WTC11 (cell line): Measurements from ENCODE around the gene UBE2F. TPM values are rescaled to one million over a fixed set of nuclear protein-coding genes. Genes with fewer than 3 reads are reported as not detected.

Source experiments
- ATAC-seq: fragments of 200-7000 bp; cut with Tn5 transposase; 2 replicates; pipeline ENCODE4 v1.10.0; 2021; ENCODE audit warnings: mild to moderate bottlenecking, moderate library complexity
- CTCF ChIA-PET: fragments of 300-600 bp; sonication (Branson Sonifier 250); formaldehyde crosslinking; loops from one replicate; lab custom pipeline; 2021; ENCODE audit warnings: antibody characterized with exemption; lab: Charles Lee
- POLR2A ChIA-PET: fragments of 350-600 bp; sonication (Branson Sonifier 250); formaldehyde crosslinking; loops from one replicate; lab custom pipeline; 2021; ENCODE audit warnings: antibody characterized with exemption; lab: Charles Lee
- DNase-seq: peaks from one replicate; pipeline ENCODE4 v3.0.0; 2021; ENCODE audit warnings: low spot score
- H3K27ac Mint-ChIP-seq: 2 replicates; pipeline ENCODE4 v1.8.0; 2021; ENCODE audit warnings: mixed read lengths
- H3K27me3 Mint-ChIP-seq: 2 replicates; pipeline ENCODE4 v1.8.0; 2021; ENCODE audit warnings: low read depth, mild to moderate bottlenecking, moderate library complexity, mixed read lengths
- H3K36me3 Mint-ChIP-seq: 2 replicates; pipeline ENCODE4 v1.8.0; 2021; ENCODE audit warnings: mixed read lengths
- H3K4me1 Mint-ChIP-seq: 2 replicates; pipeline ENCODE4 v1.8.0; 2022; ENCODE audit warnings: mixed read lengths
- H3K4me3 Mint-ChIP-seq: 2 replicates; pipeline ENCODE4 v1.8.0; 2021; ENCODE audit warnings: mild to moderate bottlenecking, moderate library complexity, mixed read lengths
- H3K9me3 Mint-ChIP-seq: 2 replicates; pipeline ENCODE4 v1.8.0; 2021; ENCODE audit warnings: mixed read lengths
- ELF4 ChIP-seq: sonication (generic); formaldehyde crosslinking; IDR thresholded peaks from 2 replicates; pipeline ENCODE4 v1.8.1; 2022; ENCODE audit warnings: low read depth, mild to moderate bottlenecking, moderate library complexity, missing genetic modification reagents
- ETV6 ChIP-seq: sonication (generic); formaldehyde crosslinking; IDR thresholded peaks from 2 replicates; pipeline ENCODE4 v1.8.1; 2022; ENCODE audit warnings: mild to moderate bottlenecking, missing genetic modification reagents
- KAT7 ChIP-seq: sonication (generic); formaldehyde crosslinking; IDR thresholded peaks from 2 replicates; pipeline ENCODE4 v1.8.1; 2023; ENCODE audit warnings: missing genetic modification reagents, mild to moderate bottlenecking, borderline replicate concordance
- NR3C1 ChIP-seq: sonication (generic); formaldehyde crosslinking; conservative IDR thresholded peaks from 2 replicates; pipeline ENCODE4 v1.8.1; 2023; ENCODE audit warnings: low read depth, mild to moderate bottlenecking, missing genetic modification reagents
- SMAD3 ChIP-seq: sonication (generic); formaldehyde crosslinking; IDR thresholded peaks from 2 replicates; pipeline ENCODE4 v1.8.0; 2022; ENCODE audit warnings: missing genetic modification reagents, mild to moderate bottlenecking, borderline replicate concordance
- ZNF423 ChIP-seq: fragments of 250-450 bp; sonication (Bioruptor Pico); IDR thresholded peaks from 2 replicates; pipeline ENCODE4 v2.1.2; 2022; ENCODE audit warnings: mild to moderate bottlenecking, moderate library complexity
- total RNA-seq: library from RNA; stranded (reverse); gene quantifications from 3 replicates; pipeline ENCODE4 v1.2.3, GENCODE V29; 2021
- TF ChIP-seq, protein P1 (sequence below): sonication (generic); formaldehyde crosslinking; IDR thresholded peaks from 2 replicates; pipeline ENCODE4 v1.8.1; 2023; ENCODE audit warnings: mild to moderate bottlenecking, missing genetic modification reagents, borderline replicate concordance
- TF ChIP-seq, protein P2 (sequence below): fragments of 250-450 bp; sonication (Bioruptor Pico); IDR thresholded peaks from 2 replicates; pipeline ENCODE4 v1.9.0; 2021; ENCODE audit warnings: moderate library complexity, mild to moderate bottlenecking, inconsistent platforms, borderline replicate concordance
- TF ChIP-seq, protein P3 (sequence below): sonication (generic); formaldehyde crosslinking; IDR thresholded peaks from 2 replicates; pipeline ENCODE4 v1.8.1; 2022; ENCODE audit warnings: low read depth, mild to moderate bottlenecking, moderate library complexity, missing genetic modification reagents, borderline replicate concordance
- TF ChIP-seq, protein P4 (sequence below): fragments of 250-450 bp; sonication (Bioruptor Pico); IDR thresholded peaks from 2 replicates; pipeline ENCODE4 v1.9.0; 2021; ENCODE audit warnings: mild to moderate bottlenecking, borderline replicate concordance
- TF ChIP-seq, protein P5 (sequence below): sonication (generic); formaldehyde crosslinking; IDR thresholded peaks from 2 replicates; pipeline ENCODE4 v1.8.0; 2022; ENCODE audit warnings: mild to moderate bottlenecking, missing genetic modification reagents
- TF ChIP-seq, protein P6 (sequence below): sonication (generic); formaldehyde crosslinking; IDR thresholded peaks from 2 replicates; pipeline ENCODE4 v1.8.0; 2023; ENCODE audit warnings: missing genetic modification reagents

The UBE2F gene
- total RNA-seq, 1 experiment from 2014 or later = 49.5 TPM

DNA sequence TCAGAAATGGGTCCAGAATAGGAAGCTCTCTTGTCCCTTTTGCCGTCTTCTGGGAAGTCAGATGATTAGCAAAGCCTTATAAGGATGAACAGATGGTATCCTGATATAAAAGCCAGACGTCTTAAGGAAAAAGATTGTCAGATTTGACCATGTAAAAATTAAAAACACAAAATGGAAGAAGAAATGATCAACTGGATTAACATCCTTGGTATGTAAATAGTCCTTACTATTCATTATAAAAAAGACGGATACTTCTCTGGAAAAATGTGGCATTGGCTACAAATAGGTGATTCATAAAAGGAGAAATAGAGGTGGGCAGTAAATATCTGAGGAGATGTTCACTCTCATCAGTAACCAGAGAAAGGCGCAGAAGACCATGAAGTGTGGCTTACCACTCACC lies 60.2 kb downstream of the UBE2F start:
- DNase-seq (no peak), ATAC-seq (no peak)
- H3K4me3 Mint-ChIP-seq = no peak overlapping the region
- H3K4me1 Mint-ChIP-seq = peaks cover 20% of the 10 kb centered on the region
- POLR2A ChIA-PET = no interaction called here
- no peak for TF ChIP-seq KAT7 (CRISPR knock-in tag)
- TF ChIP-seq SMAD3 (CRISPR knock-in tag) = no peak
- TF ChIP-seq NR3C1 (CRISPR knock-in tag) = no peak
- TF ChIP-seq, protein P1, sequence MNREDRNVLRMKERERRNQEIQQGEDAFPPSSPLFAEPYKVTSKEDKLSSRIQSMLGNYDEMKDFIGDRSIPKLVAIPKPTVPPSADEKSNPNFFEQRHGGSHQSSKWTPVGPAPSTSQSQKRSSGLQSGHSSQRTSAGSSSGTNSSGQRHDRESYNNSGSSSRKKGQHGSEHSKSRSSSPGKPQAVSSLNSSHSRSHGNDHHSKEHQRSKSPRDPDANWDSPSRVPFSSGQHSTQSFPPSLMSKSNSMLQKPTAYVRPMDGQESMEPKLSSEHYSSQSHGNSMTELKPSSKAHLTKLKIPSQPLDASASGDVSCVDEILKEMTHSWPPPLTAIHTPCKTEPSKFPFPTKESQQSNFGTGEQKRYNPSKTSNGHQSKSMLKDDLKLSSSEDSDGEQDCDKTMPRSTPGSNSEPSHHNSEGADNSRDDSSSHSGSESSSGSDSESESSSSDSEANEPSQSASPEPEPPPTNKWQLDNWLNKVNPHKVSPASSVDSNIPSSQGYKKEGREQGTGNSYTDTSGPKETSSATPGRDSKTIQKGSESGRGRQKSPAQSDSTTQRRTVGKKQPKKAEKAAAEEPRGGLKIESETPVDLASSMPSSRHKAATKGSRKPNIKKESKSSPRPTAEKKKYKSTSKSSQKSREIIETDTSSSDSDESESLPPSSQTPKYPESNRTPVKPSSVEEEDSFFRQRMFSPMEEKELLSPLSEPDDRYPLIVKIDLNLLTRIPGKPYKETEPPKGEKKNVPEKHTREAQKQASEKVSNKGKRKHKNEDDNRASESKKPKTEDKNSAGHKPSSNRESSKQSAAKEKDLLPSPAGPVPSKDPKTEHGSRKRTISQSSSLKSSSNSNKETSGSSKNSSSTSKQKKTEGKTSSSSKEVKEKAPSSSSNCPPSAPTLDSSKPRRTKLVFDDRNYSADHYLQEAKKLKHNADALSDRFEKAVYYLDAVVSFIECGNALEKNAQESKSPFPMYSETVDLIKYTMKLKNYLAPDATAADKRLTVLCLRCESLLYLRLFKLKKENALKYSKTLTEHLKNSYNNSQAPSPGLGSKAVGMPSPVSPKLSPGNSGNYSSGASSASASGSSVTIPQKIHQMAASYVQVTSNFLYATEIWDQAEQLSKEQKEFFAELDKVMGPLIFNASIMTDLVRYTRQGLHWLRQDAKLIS = no peak
- TF ChIP-seq, protein P2, sequence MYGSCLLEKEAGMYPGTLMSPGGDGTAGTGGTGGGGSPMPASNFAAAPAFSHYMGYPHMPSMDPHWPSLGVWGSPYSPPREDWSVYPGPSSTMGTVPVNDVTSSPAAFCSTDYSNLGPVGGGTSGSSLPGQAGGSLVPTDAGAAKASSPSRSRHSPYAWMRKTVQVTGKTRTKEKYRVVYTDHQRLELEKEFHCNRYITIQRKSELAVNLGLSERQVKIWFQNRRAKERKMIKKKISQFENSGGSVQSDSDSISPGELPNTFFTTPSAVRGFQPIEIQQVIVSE (CRISPR knock-in tag) = no peak
- TF ChIP-seq, protein P3, sequence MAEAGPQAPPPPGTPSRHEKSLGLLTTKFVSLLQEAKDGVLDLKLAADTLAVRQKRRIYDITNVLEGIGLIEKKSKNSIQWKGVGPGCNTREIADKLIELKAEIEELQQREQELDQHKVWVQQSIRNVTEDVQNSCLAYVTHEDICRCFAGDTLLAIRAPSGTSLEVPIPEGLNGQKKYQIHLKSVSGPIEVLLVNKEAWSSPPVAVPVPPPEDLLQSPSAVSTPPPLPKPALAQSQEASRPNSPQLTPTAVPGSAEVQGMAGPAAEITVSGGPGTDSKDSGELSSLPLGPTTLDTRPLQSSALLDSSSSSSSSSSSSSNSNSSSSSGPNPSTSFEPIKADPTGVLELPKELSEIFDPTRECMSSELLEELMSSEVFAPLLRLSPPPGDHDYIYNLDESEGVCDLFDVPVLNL (CRISPR knock-in tag) = no peak
- no peak for TF ChIP-seq ELF4 (CRISPR knock-in tag)
- peaks cover 30% of the 10 kb centered on the region for H3K36me3 Mint-ChIP-seq
- H3K27me3 Mint-ChIP-seq = no peaks in the 10 kb centered on the region
- CTCF ChIA-PET = interaction anchor here (0.9 kb wide), 1 partner anchor 112 kb away, joined by 3 read pairs; no protein-coding TSS in a partner anchor
- H3K9me3 Mint-ChIP-seq = no peaks in the 10 kb centered on the region
- H3K27ac Mint-ChIP-seq = peak overlapping the region; percentile 55

DNA sequence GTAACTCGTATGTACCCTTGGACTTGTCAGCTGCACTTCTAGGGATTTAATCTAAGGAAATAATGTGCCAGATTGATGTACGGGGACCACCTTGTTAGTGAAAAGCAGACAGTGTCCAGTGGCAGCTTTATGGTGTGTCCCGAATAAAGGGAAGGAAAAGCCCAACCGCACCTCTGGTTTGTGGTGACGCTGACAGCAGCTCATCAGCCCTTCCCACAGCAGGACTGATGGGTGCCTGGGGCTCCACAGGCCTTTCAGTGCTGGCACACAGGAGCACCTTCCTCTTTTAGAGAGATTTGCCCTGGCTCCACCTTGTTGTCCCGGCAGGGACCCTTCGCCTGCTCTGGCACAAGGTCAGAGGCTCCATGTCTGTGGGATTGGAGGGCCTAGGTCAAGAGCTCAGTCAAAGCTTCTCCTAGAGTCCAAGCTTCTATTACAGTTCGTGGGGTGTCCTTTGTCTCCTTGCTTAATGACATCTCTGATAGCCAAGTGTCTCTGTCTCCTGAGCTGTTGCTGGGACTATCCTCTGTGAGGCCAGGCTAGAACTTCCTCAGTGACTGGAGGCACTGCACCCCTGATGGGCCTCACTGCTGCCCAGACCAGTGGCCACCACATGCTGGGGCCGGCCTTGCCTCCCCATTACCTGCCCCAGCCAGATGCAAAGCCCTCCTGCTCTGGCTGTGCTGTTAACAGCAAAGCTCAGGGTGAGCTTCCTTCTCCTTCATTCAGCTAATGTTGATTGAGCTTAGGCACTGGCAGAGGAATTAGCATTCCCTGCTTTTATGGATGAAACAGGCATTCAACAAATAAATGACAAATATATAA lies 61.0 kb downstream of the UBE2F start:
- H3K27ac Mint-ChIP-seq = peak overlapping the region; percentile 87
- ATAC-seq (peak; percentile 77), DNase-seq (no peak)
- TF ChIP-seq, protein P4, sequence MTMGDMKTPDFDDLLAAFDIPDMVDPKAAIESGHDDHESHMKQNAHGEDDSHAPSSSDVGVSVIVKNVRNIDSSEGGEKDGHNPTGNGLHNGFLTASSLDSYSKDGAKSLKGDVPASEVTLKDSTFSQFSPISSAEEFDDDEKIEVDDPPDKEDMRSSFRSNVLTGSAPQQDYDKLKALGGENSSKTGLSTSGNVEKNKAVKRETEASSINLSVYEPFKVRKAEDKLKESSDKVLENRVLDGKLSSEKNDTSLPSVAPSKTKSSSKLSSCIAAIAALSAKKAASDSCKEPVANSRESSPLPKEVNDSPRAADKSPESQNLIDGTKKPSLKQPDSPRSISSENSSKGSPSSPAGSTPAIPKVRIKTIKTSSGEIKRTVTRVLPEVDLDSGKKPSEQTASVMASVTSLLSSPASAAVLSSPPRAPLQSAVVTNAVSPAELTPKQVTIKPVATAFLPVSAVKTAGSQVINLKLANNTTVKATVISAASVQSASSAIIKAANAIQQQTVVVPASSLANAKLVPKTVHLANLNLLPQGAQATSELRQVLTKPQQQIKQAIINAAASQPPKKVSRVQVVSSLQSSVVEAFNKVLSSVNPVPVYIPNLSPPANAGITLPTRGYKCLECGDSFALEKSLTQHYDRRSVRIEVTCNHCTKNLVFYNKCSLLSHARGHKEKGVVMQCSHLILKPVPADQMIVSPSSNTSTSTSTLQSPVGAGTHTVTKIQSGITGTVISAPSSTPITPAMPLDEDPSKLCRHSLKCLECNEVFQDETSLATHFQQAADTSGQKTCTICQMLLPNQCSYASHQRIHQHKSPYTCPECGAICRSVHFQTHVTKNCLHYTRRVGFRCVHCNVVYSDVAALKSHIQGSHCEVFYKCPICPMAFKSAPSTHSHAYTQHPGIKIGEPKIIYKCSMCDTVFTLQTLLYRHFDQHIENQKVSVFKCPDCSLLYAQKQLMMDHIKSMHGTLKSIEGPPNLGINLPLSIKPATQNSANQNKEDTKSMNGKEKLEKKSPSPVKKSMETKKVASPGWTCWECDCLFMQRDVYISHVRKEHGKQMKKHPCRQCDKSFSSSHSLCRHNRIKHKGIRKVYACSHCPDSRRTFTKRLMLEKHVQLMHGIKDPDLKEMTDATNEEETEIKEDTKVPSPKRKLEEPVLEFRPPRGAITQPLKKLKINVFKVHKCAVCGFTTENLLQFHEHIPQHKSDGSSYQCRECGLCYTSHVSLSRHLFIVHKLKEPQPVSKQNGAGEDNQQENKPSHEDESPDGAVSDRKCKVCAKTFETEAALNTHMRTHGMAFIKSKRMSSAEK (CRISPR knock-in tag) = no peak
- TF ChIP-seq ZNF423 (CRISPR knock-in tag) = peak; percentile 95
- TF ChIP-seq, protein P5, sequence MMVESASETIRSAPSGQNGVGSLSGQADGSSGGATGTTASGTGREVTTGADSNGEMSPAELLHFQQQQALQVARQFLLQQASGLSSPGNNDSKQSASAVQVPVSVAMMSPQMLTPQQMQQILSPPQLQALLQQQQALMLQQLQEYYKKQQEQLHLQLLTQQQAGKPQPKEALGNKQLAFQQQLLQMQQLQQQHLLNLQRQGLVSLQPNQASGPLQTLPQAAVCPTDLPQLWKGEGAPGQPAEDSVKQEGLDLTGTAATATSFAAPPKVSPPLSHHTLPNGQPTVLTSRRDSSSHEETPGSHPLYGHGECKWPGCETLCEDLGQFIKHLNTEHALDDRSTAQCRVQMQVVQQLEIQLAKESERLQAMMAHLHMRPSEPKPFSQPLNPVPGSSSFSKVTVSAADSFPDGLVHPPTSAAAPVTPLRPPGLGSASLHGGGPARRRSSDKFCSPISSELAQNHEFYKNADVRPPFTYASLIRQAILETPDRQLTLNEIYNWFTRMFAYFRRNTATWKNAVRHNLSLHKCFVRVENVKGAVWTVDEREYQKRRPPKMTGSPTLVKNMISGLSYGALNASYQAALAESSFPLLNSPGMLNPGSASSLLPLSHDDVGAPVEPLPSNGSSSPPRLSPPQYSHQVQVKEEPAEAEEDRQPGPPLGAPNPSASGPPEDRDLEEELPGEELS = 0 out of 2 replicates have a peak, but pooled peaks have one; percentile 22
- peak; percentile 38; the same call in 1 of the 2 replicates for TF ChIP-seq ETV6
- TF ChIP-seq, protein P6, sequence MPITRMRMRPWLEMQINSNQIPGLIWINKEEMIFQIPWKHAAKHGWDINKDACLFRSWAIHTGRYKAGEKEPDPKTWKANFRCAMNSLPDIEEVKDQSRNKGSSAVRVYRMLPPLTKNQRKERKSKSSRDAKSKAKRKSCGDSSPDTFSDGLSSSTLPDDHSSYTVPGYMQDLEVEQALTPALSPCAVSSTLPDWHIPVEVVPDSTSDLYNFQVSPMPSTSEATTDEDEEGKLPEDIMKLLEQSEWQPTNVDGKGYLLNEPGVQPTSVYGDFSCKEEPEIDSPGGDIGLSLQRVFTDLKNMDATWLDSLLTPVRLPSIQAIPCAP (CRISPR knock-in tag) = no peak
- ChIA-PET CTCF (interaction anchor here (0.9 to 2.0 kb wide), 5 partner anchors 12 to 111 kb away, joined by 3 to 10 read pairs (median 4); no protein-coding TSS in a partner anchor), POLR2A (no interaction called here)
- H3K4me1 Mint-ChIP-seq = peaks cover 20% of the 10 kb centered on the region
- H3K9me3 Mint-ChIP-seq = no peaks in the 10 kb centered on the region
- H3K4me3 Mint-ChIP-seq = no peak overlapping the region
- peaks cover 30% of the 10 kb centered on the region for H3K36me3 Mint-ChIP-seq
- no peaks in the 10 kb centered on the region for H3K27me3 Mint-ChIP-seq
